IMR-90 (cell line): ENCODE results near the gene GGACT. TPM values are rescaled to one million over a fixed set of nuclear protein-coding genes. Genes with fewer than 3 reads are reported as not detected.

ENCODE experiments used
- ATAC-seq: fragments of 200-7000 bp; cut with Tn5 transposase; 2 replicates; pipeline ENCODE4 v1.9.1; 2020; ENCODE audit warnings: low read depth, mild to moderate bottlenecking, moderate library complexity
- BruUV-seq: library from RNA; stranded (reverse); fragments of 400-500 nt; replicated peaks from 2 replicates; lab custom pipeline; 2021; lab: Mats Ljungman, UMichigan
- CTCF ChIA-PET: fragments of 300-600 bp; formaldehyde crosslinking; extraction: SDS; loops from one replicate; lab custom pipeline; 2021; ENCODE audit warnings: antibody characterized with exemption; lab: Yijun Ruan, JAX
- POLR2A ChIA-PET: fragments of 300-600 bp; sonication (Branson Sonifier 250); formaldehyde crosslinking; loops from one replicate; lab custom pipeline; 2022; ENCODE audit warnings: antibody characterized with exemption; ENCODE audit not compliant: unreplicated experiment; lab: Charles Lee
- DNase-seq: peaks from one replicate; pipeline ENCODE4 v3.0.0; 2013
- H2AFZ ChIP-seq: replicated peaks from 2 replicates; pipeline ENCODE3; 2013; ENCODE audit warnings: low read length, mild to moderate bottlenecking; ENCODE audit not compliant: poor library complexity
- H2AK5ac ChIP-seq: 2 replicates; pipeline ENCODE4 v1.6.1; 2013; ENCODE audit warnings: low read depth, low read length, inconsistent platforms
- H2AK9ac ChIP-seq: replicated peaks from 2 replicates; pipeline ENCODE3; 2013; ENCODE audit warnings: mild to moderate bottlenecking, low read depth, low read length, moderate library complexity; ENCODE audit not compliant: poor library complexity
- H2BK120ac ChIP-seq: 2 replicates; pipeline ENCODE4 v1.6.1; 2013; ENCODE audit warnings: low read depth, low read length, inconsistent platforms
- H2BK15ac ChIP-seq: 3 replicates; pipeline ENCODE4 v1.6.1; 2013; ENCODE audit warnings: low read depth, low read length, inconsistent platforms
- H2BK20ac ChIP-seq: 2 replicates; pipeline ENCODE4 v1.6.1; 2013; ENCODE audit warnings: low read depth, mild to moderate bottlenecking, inconsistent platforms, low read length, moderate library complexity
- H2BK5ac ChIP-seq: 2 replicates; pipeline ENCODE4 v1.6.1; 2013; ENCODE audit warnings: mild to moderate bottlenecking, low read depth, low read length, inconsistent platforms; ENCODE audit not compliant: poor library complexity, severe bottlenecking
- H3K14ac ChIP-seq: replicated peaks from 2 replicates; pipeline ENCODE4 v1.6.1; 2013; ENCODE audit warnings: low read depth, low read length, inconsistent platforms
- H3K18ac ChIP-seq: 2 replicates; pipeline ENCODE4 v1.6.1; 2013; ENCODE audit warnings: low read depth, low read length, control low read depth
- H3K23ac ChIP-seq: 2 replicates; pipeline ENCODE4 v1.6.1; 2013; ENCODE audit warnings: low read depth, low read length, inconsistent platforms
- H3K27ac ChIP-seq: 2 replicates; pipeline ENCODE4 v1.5.1; 2013; ENCODE audit warnings: mild to moderate bottlenecking, control low read depth, low read length; ENCODE audit not compliant: insufficient read depth
- H3K27me3 ChIP-seq: 2 replicates; pipeline ENCODE4 v1.6.1; 2013; ENCODE audit warnings: low read length; ENCODE audit not compliant: control insufficient read depth, insufficient read depth
- H3K36me3 ChIP-seq: 2 replicates; pipeline ENCODE4 v1.6.1; 2013; ENCODE audit warnings: low read length, mixed read lengths; ENCODE audit not compliant: control insufficient read depth, insufficient read depth
- H3K4ac ChIP-seq: 2 replicates; pipeline ENCODE4 v1.6.1; 2013; ENCODE audit warnings: low read depth, low read length, inconsistent platforms
- H3K4me1 ChIP-seq: 2 replicates; pipeline ENCODE4 v1.6.1; 2013; ENCODE audit warnings: low read length, mixed read lengths; ENCODE audit not compliant: control insufficient read depth, insufficient read depth
- H3K4me2 ChIP-seq: 2 replicates; pipeline ENCODE4 v1.6.1; 2013; ENCODE audit warnings: low read depth, mild to moderate bottlenecking, control low read depth, low read length, moderate library complexity
- H3K4me3 ChIP-seq: 2 replicates; pipeline ENCODE4 v1.5.1; 2013; ENCODE audit warnings: low read depth, mild to moderate bottlenecking, control low read depth, low read length, moderate library complexity; ENCODE audit not compliant: insufficient read depth
- H3K56ac ChIP-seq: 2 replicates; pipeline ENCODE4 v1.6.1; 2013; ENCODE audit warnings: low read length, inconsistent platforms; ENCODE audit not compliant: insufficient read depth; ENCODE audit errors: extremely low read depth
- H3K79me1 ChIP-seq, 2 experiments: 2 replicates each; pipeline ENCODE4 v1.6.1; 2013; ENCODE audit warnings: low read length in 2 of 2, inconsistent platforms in 1 of 2, low read depth in 1 of 2
- H3K9ac ChIP-seq: 2 replicates; pipeline ENCODE4 v1.6.1; 2013; ENCODE audit warnings: low read depth, low read length, control low read depth
- H3K9me1 ChIP-seq: 2 replicates; pipeline ENCODE4 v1.6.1; 2013; ENCODE audit warnings: low read length, inconsistent platforms; ENCODE audit not compliant: insufficient read depth
- H3K9me3 ChIP-seq: 2 replicates; pipeline ENCODE4 v1.6.1; 2013; ENCODE audit warnings: low read length; ENCODE audit not compliant: control insufficient read depth, insufficient read depth
- H4K20me1 ChIP-seq: 2 replicates; pipeline ENCODE4 v1.6.1; 2013; ENCODE audit warnings: low read length, inconsistent platforms; ENCODE audit not compliant: insufficient read depth
- H4K5ac ChIP-seq: 2 replicates; pipeline ENCODE4 v1.6.1; 2013; ENCODE audit warnings: mild to moderate bottlenecking, low read depth, low read length, control low read depth
- H4K8ac ChIP-seq, 2 experiments: 2 replicates each; pipeline ENCODE4 v1.6.1; 2013; ENCODE audit warnings: low read depth in 2 of 2, low read length in 2 of 2, control low read depth in 1 of 2, inconsistent platforms in 1 of 2
- H4K91ac ChIP-seq: 2 replicates; pipeline ENCODE4 v1.6.1; 2013; ENCODE audit warnings: low read depth, low read length, inconsistent platforms; ENCODE audit not compliant: insufficient read depth
- BHLHE40 ChIP-seq: fragments of 150-350 bp; IDR thresholded peaks from 2 replicates; pipeline ENCODE4 v1.6.1; 2016; ENCODE audit warnings: mild to moderate bottlenecking, low read depth, low read length
- CEBPB ChIP-seq: IDR thresholded peaks from 2 replicates; pipeline ENCODE4 v1.6.1; 2012; ENCODE audit warnings: low read depth, low read length, improper control_type of control experiment
- CHD1 ChIP-seq: IDR thresholded peaks from 2 replicates; pipeline ENCODE4 v1.6.1; 2012; ENCODE audit warnings: low read depth, low read length, improper control_type of control experiment
- FOS ChIP-seq: fragments of 150-350 bp; IDR thresholded peaks from 2 replicates; pipeline ENCODE4 v1.6.1; 2016; ENCODE audit warnings: low read depth, low read length
- MAFK ChIP-seq: IDR thresholded peaks from 2 replicates; pipeline ENCODE4 v1.6.1; 2012; ENCODE audit warnings: low read depth, low read length, improper control_type of control experiment
- MAZ ChIP-seq: IDR thresholded peaks from 2 replicates; pipeline ENCODE4 v1.6.1; 2012; ENCODE audit warnings: low read depth, mild to moderate bottlenecking, low read length, improper control_type of control experiment, moderate library complexity, borderline replicate concordance
- MXI1 ChIP-seq: IDR thresholded peaks from 2 replicates; pipeline ENCODE4 v1.6.1; 2012; ENCODE audit warnings: low read depth, mild to moderate bottlenecking, low read length, moderate library complexity, borderline replicate concordance
- NFE2L2 ChIP-seq: fragments of 150-350 bp; IDR thresholded peaks from 2 replicates; pipeline ENCODE4 v1.6.1; 2016; ENCODE audit warnings: low read depth, mild to moderate bottlenecking, low read length
- POLR2A ChIP-seq: IDR thresholded peaks from 2 replicates; pipeline ENCODE4 v1.6.1; 2012; ENCODE audit warnings: mild to moderate bottlenecking, low read depth, low read length
- RAD21 ChIP-seq: IDR thresholded peaks from 2 replicates; pipeline ENCODE4 v1.6.1; 2012; ENCODE audit warnings: low read length, improper control_type of control experiment
- RCOR1 ChIP-seq: IDR thresholded peaks from 2 replicates; pipeline ENCODE4 v1.6.1; 2012; ENCODE audit warnings: mild to moderate bottlenecking, low read length, improper control_type of control experiment; ENCODE audit not compliant: insufficient replicate concordance
- RFX5 ChIP-seq: IDR thresholded peaks from 2 replicates; pipeline ENCODE4 v1.8.0; 2012; ENCODE audit warnings: low read depth, mild to moderate bottlenecking, low read length, moderate library complexity
- SMC3 ChIP-seq: fragments of 150-350 bp; IDR thresholded peaks from 2 replicates; pipeline ENCODE4 v1.6.1; 2016; ENCODE audit warnings: low read depth, mild to moderate bottlenecking, antibody characterized with exemption, low read length, moderate library complexity
- WGBS, 2 experiments: methylation state at CpG; one replicate each; pipeline versions ENCODE4 v1.1.5 to v1.1.7; 2013; ENCODE audit warnings: missing lambda C conversion rate in 2 of 2; ENCODE audit not compliant: insufficient read length in 1 of 2; ENCODE audit errors: extremely low coverage in 2 of 2; 5-methylcytosine and 5-hydroxymethylcytosine counted together
- dilution Hi-C: fragments of 300-500 bp; cut with HindIII; formaldehyde crosslinking; loops from one replicate; pipeline ENCODE4 v1.14.3; 2018; ENCODE audit warnings: low sequenced_read_pairs; ENCODE audit not compliant: unreplicated experiment
- in situ Hi-C: fragments of 300-500 bp; cut with MboI; formaldehyde crosslinking; loops from 3 replicates; pipeline ENCODE4 v1.14.3; 2019; ENCODE audit warnings: low sequenced_read_pairs, inconsistent platforms, mixed read lengths
- intact Hi-C: fragments of 100-400 bp; cut with micrococcal nuclease; formaldehyde crosslinking; loops from 2 replicates; pipeline ENCODE4 v1.10.0; 2022
- polyA plus RNA-seq, 3 experiments: library from polyadenylated mRNA; depleted of rRNA; stranded (reverse); fragments of >200 nt; gene quantifications; 2 replicates each; pipeline ENCODE4 v1.2.3, GENCODE V29; 2012; ENCODE audit warnings: low replicate concordance in 1 of 3
- total RNA-seq: library from RNA; depleted of rRNA; stranded (reverse); fragments of >200 nt; gene quantifications from 2 replicates; pipeline ENCODE4 v1.2.3, GENCODE V29; 2012
- TF ChIP-seq, protein P1 (sequence below): fragments of 150-350 bp; IDR thresholded peaks from 2 replicates; pipeline ENCODE4 v1.6.1; 2017; ENCODE audit warnings: mild to moderate bottlenecking, antibody characterized with exemption, low read length, low read depth
- TF ChIP-seq, protein P2 (sequence below): fragments of 150-350 bp; IDR thresholded peaks from 2 replicates; pipeline ENCODE4 v1.6.1; 2016; ENCODE audit warnings: low read depth, mild to moderate bottlenecking, low read length, moderate library complexity, borderline replicate concordance
- TF ChIP-seq, protein P3 (sequence below): conservative IDR thresholded peaks from 2 replicates; pipeline ENCODE4 v1.5.1; 2012; ENCODE audit warnings: mild to moderate bottlenecking, low read depth, low read length, improper control_type of control experiment

GGACT gene
- total and polyA plus RNA-seq, 2 of the 4 experiments (the other 2 are of a cell fraction) = 2.0 to 2.6 TPM

DNA sequence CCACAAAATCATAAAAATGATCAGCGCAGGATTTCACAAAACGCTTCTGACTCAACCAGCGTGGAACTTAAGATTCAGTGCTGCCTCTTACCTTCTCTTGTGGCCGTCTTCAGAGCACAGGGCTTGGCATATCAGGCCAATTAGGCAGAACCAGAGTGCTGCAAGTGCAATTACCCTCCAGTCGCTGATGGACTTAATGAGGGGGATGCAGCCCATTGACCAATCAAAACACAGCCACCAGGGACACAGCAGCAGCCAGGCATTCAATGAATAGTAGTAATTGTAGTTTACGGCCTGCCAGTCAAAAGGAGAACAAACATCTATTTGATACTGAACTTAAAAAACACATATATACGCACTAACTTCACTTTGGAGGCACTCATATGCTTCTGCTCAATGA is 47.9 kb upstream of the GGACT start:
- WGBS, 2 experiments = 100% methylated on average over 4 of the region's 7 CpGs; no CpG with 5 or more reads in 1 of the 2 experiments
- H4K5ac ChIP-seq = no peak overlapping the region
- TF ChIP-seq NFE2L2 = no peak
- no peak for TF ChIP-seq CEBPB
- no peak for TF ChIP-seq CHD1
- no peak for TF ChIP-seq POLR2A
- no peak for TF ChIP-seq MXI1
- no peak for TF ChIP-seq FOS
- no peak for TF ChIP-seq MAFK
- TF ChIP-seq, protein P1, sequence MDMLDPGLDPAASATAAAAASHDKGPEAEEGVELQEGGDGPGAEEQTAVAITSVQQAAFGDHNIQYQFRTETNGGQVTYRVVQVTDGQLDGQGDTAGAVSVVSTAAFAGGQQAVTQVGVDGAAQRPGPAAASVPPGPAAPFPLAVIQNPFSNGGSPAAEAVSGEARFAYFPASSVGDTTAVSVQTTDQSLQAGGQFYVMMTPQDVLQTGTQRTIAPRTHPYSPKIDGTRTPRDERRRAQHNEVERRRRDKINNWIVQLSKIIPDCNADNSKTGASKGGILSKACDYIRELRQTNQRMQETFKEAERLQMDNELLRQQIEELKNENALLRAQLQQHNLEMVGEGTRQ = no peak
- no peak for TF ChIP-seq RCOR1
- TF ChIP-seq, protein P2, sequence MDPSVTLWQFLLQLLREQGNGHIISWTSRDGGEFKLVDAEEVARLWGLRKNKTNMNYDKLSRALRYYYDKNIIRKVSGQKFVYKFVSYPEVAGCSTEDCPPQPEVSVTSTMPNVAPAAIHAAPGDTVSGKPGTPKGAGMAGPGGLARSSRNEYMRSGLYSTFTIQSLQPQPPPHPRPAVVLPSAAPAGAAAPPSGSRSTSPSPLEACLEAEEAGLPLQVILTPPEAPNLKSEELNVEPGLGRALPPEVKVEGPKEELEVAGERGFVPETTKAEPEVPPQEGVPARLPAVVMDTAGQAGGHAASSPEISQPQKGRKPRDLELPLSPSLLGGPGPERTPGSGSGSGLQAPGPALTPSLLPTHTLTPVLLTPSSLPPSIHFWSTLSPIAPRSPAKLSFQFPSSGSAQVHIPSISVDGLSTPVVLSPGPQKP = no peak
- TF ChIP-seq RAD21 = no peak
- TF ChIP-seq RFX5 = no peak
- TF ChIP-seq SMC3 = no peak
- no peak for TF ChIP-seq BHLHE40
- TF ChIP-seq, protein P3, sequence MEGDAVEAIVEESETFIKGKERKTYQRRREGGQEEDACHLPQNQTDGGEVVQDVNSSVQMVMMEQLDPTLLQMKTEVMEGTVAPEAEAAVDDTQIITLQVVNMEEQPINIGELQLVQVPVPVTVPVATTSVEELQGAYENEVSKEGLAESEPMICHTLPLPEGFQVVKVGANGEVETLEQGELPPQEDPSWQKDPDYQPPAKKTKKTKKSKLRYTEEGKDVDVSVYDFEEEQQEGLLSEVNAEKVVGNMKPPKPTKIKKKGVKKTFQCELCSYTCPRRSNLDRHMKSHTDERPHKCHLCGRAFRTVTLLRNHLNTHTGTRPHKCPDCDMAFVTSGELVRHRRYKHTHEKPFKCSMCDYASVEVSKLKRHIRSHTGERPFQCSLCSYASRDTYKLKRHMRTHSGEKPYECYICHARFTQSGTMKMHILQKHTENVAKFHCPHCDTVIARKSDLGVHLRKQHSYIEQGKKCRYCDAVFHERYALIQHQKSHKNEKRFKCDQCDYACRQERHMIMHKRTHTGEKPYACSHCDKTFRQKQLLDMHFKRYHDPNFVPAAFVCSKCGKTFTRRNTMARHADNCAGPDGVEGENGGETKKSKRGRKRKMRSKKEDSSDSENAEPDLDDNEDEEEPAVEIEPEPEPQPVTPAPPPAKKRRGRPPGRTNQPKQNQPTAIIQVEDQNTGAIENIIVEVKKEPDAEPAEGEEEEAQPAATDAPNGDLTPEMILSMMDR = no peak
- TF ChIP-seq MAZ = no peak
- peaks cover 22% of the 10 kb centered on the region for H3K36me3 ChIP-seq
- in situ Hi-C loops (no loop called here), dilution Hi-C loops (no loop called here), intact Hi-C loops (no loop called here)
- H3K4ac ChIP-seq = no peak overlapping the region
- no peak for ATAC-seq
- ChIA-PET CTCF (no interaction called here), POLR2A (no interaction called here)
- H2BK15ac ChIP-seq = no peak overlapping the region
- no peak overlapping the region for H3K14ac ChIP-seq
- H3K18ac ChIP-seq = no peak overlapping the region
- H2AK9ac ChIP-seq = no peak overlapping the region
- no peak overlapping the region for H3K4me3 ChIP-seq
- no peak overlapping the region for H3K23ac ChIP-seq
- H4K8ac ChIP-seq = no peak overlapping the region
- no peaks in the 10 kb centered on the region for H3K9me3 ChIP-seq
- DNase-seq = no peak
- H3K27me3 ChIP-seq = no peaks in the 10 kb centered on the region
- no peak overlapping the region for H4K91ac ChIP-seq
- H3K27ac ChIP-seq = no peak overlapping the region
- no peak overlapping the region for H2AFZ ChIP-seq
- no peak overlapping the region for H2BK5ac ChIP-seq
- no peak overlapping the region for H3K4me2 ChIP-seq
- H2AK5ac ChIP-seq = no peak overlapping the region
- H4K20me1 ChIP-seq = no peaks in the 10 kb centered on the region
- H3K9ac ChIP-seq = no peak overlapping the region
- no peak overlapping the region for H2BK20ac ChIP-seq
- BruUV-seq = no TSS peak
- H3K79me1 ChIP-seq = no peaks in the 10 kb centered on the region
- H3K56ac ChIP-seq = no peak overlapping the region
- peaks cover 5% of the 10 kb centered on the region for H3K4me1 ChIP-seq
- H3K9me1 ChIP-seq = peaks cover 10% of the 10 kb centered on the region; the same call in 1 of the 2 replicates
- no peak overlapping the region for H2BK120ac ChIP-seq
